Neural crest cell (in vitro differentiated cells): ENCODE measurements around the gene TECPR1. TPM values are rescaled to one million over a fixed set of nuclear protein-coding genes. Genes with fewer than 3 reads are reported as not detected.

Experiments used
- DNase-seq: peaks from one replicate; pipeline ENCODE4 v3.0.0; 2021; ENCODE audit warnings: low read depth, mixed read lengths, low spot score
- H3K27ac Mint-ChIP-seq: one replicate; pipeline ENCODE4 v1.8.0; 2021; ENCODE audit warnings: mild to moderate bottlenecking, mixed read lengths; ENCODE audit not compliant: unreplicated experiment
- H3K27me3 Mint-ChIP-seq: 2 replicates; pipeline ENCODE4 v1.8.0; 2021; ENCODE audit warnings: low read depth, mild to moderate bottlenecking, mixed read lengths
- H3K36me3 Mint-ChIP-seq: 2 replicates; pipeline ENCODE4 v1.8.0; 2021; ENCODE audit warnings: low read depth, mild to moderate bottlenecking, mixed read lengths
- H3K4me1 Mint-ChIP-seq: 2 replicates; pipeline ENCODE4 v1.8.0; 2021; ENCODE audit warnings: mixed read lengths
- H3K4me3 Mint-ChIP-seq: one replicate; pipeline ENCODE4 v1.8.0; 2021; ENCODE audit warnings: mild to moderate bottlenecking, mixed read lengths
- H3K9me3 Mint-ChIP-seq: 2 replicates; pipeline ENCODE4 v1.8.0; 2021; ENCODE audit warnings: mixed read lengths
- CTCF ChIP-seq: fragments of 200-600 bp; sonication (generic); conservative IDR thresholded peaks from 2 replicates; pipeline ENCODE4 v1.5.0; 2021; ENCODE audit warnings: antibody characterized with exemption, mild to moderate bottlenecking
- total RNA-seq: library from RNA; stranded (reverse); gene quantifications from 2 replicates; pipeline ENCODE4 v1.2.1, GENCODE V29; 2021

Gene TECPR1
- total RNA-seq, 1 donor from 2014 or later: 35.2 TPM

DNA sequence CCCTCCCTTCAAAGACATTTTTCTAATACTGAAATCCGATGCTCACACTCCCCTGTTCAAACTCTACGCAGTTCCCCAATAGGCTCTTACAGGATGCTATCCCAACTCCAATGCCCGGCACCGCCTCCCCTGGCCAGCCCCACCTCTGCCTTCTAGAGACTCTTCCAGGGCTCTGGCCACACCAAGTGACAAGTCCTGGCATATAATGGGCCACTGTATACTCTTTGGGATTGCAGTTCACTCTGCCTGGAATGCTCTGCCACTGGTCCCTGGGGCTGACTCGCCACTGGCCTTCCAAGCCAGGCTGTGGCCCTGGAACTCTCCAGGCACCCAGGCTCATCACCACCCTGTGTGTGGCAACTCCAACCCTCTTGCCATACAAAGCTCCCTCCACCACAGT is 26.4 kb upstream of the TECPR1 start:
- no peaks in the 10 kb centered on the region for H3K9me3 Mint-ChIP-seq
- H3K27ac Mint-ChIP-seq: peak overlapping the region; percentile 9
- peak overlapping the region; percentile 49 for H3K4me3 Mint-ChIP-seq
- no peaks in the 10 kb centered on the region for H3K36me3 Mint-ChIP-seq
- no peak for DNase-seq
- no peaks in the 10 kb centered on the region for H3K27me3 Mint-ChIP-seq
- no peak for TF ChIP-seq CTCF
- peaks cover 17% of the 10 kb centered on the region for H3K4me1 Mint-ChIP-seq

DNA sequence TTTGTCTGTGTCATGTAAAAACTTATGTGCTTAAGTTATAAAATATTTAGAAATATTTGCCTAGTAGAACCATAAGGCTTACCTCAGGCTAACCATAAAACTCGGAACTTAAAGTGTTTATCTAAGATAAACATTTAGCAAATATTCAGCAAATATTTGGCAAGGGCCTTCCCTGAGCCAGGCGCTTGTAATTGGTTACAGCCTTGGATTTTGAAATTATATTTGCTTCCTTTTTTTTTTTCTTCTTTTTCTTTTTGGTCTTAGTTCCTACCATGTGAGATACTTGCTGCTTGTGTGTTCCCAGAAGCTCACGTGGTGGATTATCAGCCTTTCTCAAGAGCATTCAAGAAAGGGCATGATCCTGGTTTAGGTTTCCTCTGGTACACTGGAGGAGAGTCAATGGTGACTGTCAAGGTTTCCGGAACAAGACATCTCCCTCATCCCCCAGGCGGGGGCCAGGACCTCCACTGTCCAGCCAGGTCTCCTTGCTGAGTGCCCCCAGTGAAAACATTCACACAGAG is 24.3 kb upstream of the TECPR1 start:
- H3K4me1 Mint-ChIP-seq: peaks cover 7% of the 10 kb centered on the region
- H3K36me3 Mint-ChIP-seq: no peaks in the 10 kb centered on the region
- no peak for TF ChIP-seq CTCF
- H3K9me3 Mint-ChIP-seq: no peaks in the 10 kb centered on the region
- H3K4me3 Mint-ChIP-seq: no peak overlapping the region
- no peak for DNase-seq
- no peak overlapping the region for H3K27ac Mint-ChIP-seq
- no peaks in the 10 kb centered on the region for H3K27me3 Mint-ChIP-seq

GRCh38 chr7:98267303-98267702 is 15.3 kb upstream of the TECPR1 start:
- peaks cover 2% of the 10 kb centered on the region for H3K36me3 Mint-ChIP-seq
- TF ChIP-seq CTCF: no peak
- no peak overlapping the region for H3K4me3 Mint-ChIP-seq
- no peak overlapping the region for H3K27ac Mint-ChIP-seq
- H3K9me3 Mint-ChIP-seq: no peaks in the 10 kb centered on the region
- H3K4me1 Mint-ChIP-seq: peaks cover 4% of the 10 kb centered on the region
- no peak for DNase-seq
- no peaks in the 10 kb centered on the region for H3K27me3 Mint-ChIP-seq

DNA sequence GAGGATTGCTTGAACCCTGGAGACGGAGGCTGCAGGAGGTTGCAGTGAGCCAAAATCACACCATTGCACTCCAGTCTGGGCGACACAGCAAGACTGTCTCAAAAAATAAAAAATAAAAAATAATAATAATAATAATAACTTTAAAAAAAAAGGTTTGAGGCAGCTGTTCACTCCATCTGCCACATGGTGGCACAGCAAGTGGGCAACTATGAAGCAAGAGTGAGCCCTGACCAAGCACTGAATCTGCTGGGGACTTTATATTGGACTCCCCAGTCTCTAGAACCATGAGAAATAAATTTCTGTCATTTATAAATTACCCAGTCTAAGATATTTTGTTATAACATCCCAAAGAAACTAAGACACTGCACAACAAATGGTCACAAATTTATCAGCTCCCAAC is 14.8 kb upstream of the TECPR1 start:
- H3K9me3 Mint-ChIP-seq: no peaks in the 10 kb centered on the region
- H3K4me1 Mint-ChIP-seq: peaks cover 4% of the 10 kb centered on the region
- no peaks in the 10 kb centered on the region for H3K27me3 Mint-ChIP-seq
- no peak overlapping the region for H3K4me3 Mint-ChIP-seq
- DNase-seq: no peak
- peaks cover 2% of the 10 kb centered on the region for H3K36me3 Mint-ChIP-seq
- TF ChIP-seq CTCF: peak; percentile 48
- H3K27ac Mint-ChIP-seq: no peak overlapping the region

DNA sequence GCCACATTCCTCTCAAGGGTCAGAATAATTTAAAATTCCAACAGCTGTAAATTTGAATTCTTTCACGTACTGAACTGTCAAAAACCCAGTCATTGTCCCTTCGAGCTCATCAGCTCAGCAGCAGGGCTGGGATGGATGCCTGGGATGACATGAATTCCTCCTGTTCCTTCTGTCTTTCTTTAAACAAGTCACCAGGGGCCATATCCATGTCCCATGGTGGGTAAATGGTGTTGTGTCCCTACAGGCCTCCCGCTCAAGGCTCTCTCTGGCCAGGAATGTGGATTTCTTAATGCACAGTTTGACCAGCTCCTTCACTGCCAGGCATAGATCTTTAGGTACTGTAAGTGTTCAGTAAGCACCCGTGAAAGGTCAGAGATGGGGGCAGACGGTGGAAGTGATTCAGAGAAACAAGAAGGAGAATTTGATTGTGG is 13.8 kb upstream of the TECPR1 start:
- H3K4me1 Mint-ChIP-seq: peaks cover 4% of the 10 kb centered on the region
- no peak for TF ChIP-seq CTCF
- H3K36me3 Mint-ChIP-seq: peaks cover 2% of the 10 kb centered on the region
- no peak overlapping the region for H3K4me3 Mint-ChIP-seq
- H3K27ac Mint-ChIP-seq: peak overlapping the region; percentile 97
- no peaks in the 10 kb centered on the region for H3K9me3 Mint-ChIP-seq
- H3K27me3 Mint-ChIP-seq: no peaks in the 10 kb centered on the region
- no peak for DNase-seq
